ENCODE data around the gene IL1RAPL1. TPM values are rescaled to one million over a fixed set of nuclear protein-coding genes. Genes with fewer than 3 reads are reported as not detected.

IL1RAPL1 gene
- total and polyA plus RNA-seq, 2 experiments from 2014 or later = 0.18 to 0.49 TPM

DNA sequence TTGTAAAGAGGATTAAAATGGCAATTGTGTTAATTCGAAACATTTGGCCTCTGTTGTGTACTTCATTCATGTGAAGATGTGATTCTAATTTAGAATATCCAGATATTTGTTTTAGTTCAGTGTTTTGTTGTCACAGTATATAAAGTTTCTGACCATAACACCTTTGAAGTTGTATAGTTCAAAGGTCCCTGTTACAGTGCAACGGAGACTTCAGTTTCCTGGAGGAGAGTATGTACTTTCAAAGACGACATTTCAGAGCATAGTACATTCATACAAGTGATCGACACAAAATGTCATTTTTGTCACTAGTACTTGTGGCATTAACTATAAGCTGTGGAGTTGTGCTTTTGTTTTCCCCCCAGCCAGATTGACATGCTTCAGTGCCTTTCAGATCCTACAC is 1255.3 kb downstream of the IL1RAPL1 start:
- Mint-ChIP-seq H3K36me3 (ENCODE audit: low read depth) (no peaks in the 10 kb centered on the region), H3K27ac (no peak overlapping the region)
- H3K27ac ChIP-seq (ENCODE audit: low read depth) = no peak overlapping the region

More for the DNA sequence above, 1255.3 kb downstream of the IL1RAPL1 start:
- no peaks in the 10 kb centered on the region for H3F3A ChIP-seq (replicated peaks; ENCODE audit: low read depth)
- no peaks in the 10 kb centered on the region for H3K79me2 ChIP-seq (replicated peaks; ENCODE audit: insufficient read depth)
- H3K4me3 ChIP-seq = no peak overlapping the region
- ATAC-seq (no peak), DNase-seq (ENCODE audit: low spot score) (no peak)
- Mint-ChIP-seq H3K27me3 (ENCODE audit: insufficient read depth, low read depth, poor library complexity) (no peaks in the 10 kb centered on the region), H3K4me3 (no peak overlapping the region), H3K4me1 (no peaks in the 10 kb centered on the region), H3K9me3 (no peaks in the 10 kb centered on the region)
- H2AFZ ChIP-seq = no peak overlapping the region
- H3K4me2 ChIP-seq = no peak overlapping the region
- TF ChIP-seq, protein P1, sequence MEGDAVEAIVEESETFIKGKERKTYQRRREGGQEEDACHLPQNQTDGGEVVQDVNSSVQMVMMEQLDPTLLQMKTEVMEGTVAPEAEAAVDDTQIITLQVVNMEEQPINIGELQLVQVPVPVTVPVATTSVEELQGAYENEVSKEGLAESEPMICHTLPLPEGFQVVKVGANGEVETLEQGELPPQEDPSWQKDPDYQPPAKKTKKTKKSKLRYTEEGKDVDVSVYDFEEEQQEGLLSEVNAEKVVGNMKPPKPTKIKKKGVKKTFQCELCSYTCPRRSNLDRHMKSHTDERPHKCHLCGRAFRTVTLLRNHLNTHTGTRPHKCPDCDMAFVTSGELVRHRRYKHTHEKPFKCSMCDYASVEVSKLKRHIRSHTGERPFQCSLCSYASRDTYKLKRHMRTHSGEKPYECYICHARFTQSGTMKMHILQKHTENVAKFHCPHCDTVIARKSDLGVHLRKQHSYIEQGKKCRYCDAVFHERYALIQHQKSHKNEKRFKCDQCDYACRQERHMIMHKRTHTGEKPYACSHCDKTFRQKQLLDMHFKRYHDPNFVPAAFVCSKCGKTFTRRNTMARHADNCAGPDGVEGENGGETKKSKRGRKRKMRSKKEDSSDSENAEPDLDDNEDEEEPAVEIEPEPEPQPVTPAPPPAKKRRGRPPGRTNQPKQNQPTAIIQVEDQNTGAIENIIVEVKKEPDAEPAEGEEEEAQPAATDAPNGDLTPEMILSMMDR (conservative IDR thresholded peaks at IDR 0.05; ENCODE audit: low read depth in 2 of 2) = no peak
- TF ChIP-seq POLR2AphosphoS5 (IDR thresholded peaks at IDR 0.05; ENCODE audit: low read depth) (no peak), ZNF331 (CRISPR knock-in tag; IDR thresholded peaks at IDR 0.05; ENCODE audit: low read depth) (no peak), NANOG (IDR thresholded peaks at IDR 0.05; ENCODE audit: borderline replicate concordance) (no peak), EZH2 (IDR thresholded peaks at IDR 0.05; ENCODE audit: low read depth, unreplicated experiment) (no peak), STAT1 (IDR thresholded peaks at IDR 0.05; ENCODE audit: unreplicated experiment) (no peak)
- TF ChIP-seq, protein P2, sequence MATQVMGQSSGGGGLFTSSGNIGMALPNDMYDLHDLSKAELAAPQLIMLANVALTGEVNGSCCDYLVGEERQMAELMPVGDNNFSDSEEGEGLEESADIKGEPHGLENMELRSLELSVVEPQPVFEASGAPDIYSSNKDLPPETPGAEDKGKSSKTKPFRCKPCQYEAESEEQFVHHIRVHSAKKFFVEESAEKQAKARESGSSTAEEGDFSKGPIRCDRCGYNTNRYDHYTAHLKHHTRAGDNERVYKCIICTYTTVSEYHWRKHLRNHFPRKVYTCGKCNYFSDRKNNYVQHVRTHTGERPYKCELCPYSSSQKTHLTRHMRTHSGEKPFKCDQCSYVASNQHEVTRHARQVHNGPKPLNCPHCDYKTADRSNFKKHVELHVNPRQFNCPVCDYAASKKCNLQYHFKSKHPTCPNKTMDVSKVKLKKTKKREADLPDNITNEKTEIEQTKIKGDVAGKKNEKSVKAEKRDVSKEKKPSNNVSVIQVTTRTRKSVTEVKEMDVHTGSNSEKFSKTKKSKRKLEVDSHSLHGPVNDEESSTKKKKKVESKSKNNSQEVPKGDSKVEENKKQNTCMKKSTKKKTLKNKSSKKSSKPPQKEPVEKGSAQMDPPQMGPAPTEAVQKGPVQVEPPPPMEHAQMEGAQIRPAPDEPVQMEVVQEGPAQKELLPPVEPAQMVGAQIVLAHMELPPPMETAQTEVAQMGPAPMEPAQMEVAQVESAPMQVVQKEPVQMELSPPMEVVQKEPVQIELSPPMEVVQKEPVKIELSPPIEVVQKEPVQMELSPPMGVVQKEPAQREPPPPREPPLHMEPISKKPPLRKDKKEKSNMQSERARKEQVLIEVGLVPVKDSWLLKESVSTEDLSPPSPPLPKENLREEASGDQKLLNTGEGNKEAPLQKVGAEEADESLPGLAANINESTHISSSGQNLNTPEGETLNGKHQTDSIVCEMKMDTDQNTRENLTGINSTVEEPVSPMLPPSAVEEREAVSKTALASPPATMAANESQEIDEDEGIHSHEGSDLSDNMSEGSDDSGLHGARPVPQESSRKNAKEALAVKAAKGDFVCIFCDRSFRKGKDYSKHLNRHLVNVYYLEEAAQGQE (IDR thresholded peaks at IDR 0.05; ENCODE audit: unreplicated experiment) = no peak
- TF ChIP-seq, protein P3, sequence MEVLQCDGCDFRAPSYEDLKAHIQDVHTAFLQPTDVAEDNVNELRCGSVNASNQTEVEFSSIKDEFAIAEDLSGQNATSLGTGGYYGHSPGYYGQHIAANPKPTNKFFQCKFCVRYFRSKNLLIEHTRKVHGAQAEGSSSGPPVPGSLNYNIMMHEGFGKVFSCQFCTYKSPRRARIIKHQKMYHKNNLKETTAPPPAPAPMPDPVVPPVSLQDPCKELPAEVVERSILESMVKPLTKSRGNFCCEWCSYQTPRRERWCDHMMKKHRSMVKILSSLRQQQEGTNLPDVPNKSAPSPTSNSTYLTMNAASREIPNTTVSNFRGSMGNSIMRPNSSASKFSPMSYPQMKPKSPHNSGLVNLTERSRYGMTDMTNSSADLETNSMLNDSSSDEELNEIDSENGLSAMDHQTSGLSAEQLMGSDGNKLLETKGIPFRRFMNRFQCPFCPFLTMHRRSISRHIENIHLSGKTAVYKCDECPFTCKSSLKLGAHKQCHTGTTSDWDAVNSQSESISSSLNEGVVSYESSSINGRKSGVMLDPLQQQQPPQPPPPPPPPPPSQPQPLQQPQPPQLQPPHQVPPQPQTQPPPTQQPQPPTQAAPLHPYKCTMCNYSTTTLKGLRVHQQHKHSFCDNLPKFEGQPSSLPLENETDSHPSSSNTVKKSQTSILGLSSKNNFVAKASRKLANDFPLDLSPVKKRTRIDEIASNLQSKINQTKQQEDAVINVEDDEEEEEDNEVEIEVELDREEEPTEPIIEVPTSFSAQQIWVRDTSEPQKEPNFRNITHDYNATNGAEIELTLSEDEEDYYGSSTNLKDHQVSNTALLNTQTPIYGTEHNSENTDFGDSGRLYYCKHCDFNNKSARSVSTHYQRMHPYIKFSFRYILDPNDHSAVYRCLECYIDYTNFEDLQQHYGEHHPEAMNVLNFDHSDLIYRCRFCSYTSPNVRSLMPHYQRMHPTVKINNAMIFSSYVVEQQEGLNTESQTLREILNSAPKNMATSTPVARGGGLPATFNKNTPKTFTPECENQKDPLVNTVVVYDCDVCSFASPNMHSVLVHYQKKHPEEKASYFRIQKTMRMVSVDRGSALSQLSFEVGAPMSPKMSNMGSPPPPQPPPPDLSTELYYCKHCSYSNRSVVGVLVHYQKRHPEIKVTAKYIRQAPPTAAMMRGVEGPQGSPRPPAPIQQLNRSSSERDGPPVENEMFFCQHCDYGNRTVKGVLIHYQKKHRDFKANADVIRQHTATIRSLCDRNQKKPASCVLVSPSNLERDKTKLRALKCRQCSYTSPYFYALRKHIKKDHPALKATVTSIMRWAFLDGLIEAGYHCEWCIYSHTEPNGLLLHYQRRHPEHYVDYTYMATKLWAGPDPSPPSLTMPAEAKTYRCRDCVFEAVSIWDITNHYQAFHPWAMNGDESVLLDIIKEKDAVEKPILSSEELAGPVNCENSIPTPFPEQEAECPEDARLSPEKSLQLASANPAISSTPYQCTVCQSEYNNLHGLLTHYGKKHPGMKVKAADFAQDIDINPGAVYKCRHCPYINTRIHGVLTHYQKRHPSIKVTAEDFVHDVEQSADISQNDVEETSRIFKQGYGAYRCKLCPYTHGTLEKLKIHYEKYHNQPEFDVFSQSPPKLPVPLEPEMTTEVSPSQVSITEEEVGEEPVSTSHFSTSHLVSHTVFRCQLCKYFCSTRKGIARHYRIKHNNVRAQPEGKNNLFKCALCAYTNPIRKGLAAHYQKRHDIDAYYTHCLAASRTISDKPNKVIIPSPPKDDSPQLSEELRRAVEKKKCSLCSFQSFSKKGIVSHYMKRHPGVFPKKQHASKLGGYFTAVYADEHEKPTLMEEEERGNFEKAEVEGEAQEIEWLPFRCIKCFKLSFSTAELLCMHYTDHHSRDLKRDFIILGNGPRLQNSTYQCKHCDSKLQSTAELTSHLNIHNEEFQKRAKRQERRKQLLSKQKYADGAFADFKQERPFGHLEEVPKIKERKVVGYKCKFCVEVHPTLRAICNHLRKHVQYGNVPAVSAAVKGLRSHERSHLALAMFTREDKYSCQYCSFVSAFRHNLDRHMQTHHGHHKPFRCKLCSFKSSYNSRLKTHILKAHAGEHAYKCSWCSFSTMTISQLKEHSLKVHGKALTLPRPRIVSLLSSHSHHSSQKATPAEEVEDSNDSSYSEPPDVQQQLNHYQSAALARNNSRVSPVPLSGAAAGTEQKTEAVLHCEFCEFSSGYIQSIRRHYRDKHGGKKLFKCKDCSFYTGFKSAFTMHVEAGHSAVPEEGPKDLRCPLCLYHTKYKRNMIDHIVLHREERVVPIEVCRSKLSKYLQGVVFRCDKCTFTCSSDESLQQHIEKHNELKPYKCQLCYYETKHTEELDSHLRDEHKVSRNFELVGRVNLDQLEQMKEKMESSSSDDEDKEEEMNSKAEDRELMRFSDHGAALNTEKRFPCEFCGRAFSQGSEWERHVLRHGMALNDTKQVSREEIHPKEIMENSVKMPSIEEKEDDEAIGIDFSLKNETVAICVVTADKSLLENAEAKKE (CRISPR knock-in tag; IDR thresholded peaks at IDR 0.05) = no peak
- H3K9me2 ChIP-seq (ENCODE audit: insufficient read depth) = no peaks in the 10 kb centered on the region
- H3K36me3 ChIP-seq (ENCODE audit: insufficient read depth) = no peaks in the 10 kb centered on the region
- H4K20me1 ChIP-seq (replicated peaks; ENCODE audit: insufficient read depth) = no peaks in the 10 kb centered on the region
- no peaks in the 10 kb centered on the region for H3K27me3 ChIP-seq (ENCODE audit: insufficient read depth)
- no peaks in the 10 kb centered on the region for H3K4me1 ChIP-seq (ENCODE audit: insufficient read depth)

Data from GM23338 (cell line).